Measurements from ENCODE around the gene CDCA3.
"Not testable (repeated sequence)": the region's sequence is repeated elsewhere in the genome, so short reads cannot be mapped to it uniquely, and the experiment has no call there.

The CDCA3 gene

DNA sequence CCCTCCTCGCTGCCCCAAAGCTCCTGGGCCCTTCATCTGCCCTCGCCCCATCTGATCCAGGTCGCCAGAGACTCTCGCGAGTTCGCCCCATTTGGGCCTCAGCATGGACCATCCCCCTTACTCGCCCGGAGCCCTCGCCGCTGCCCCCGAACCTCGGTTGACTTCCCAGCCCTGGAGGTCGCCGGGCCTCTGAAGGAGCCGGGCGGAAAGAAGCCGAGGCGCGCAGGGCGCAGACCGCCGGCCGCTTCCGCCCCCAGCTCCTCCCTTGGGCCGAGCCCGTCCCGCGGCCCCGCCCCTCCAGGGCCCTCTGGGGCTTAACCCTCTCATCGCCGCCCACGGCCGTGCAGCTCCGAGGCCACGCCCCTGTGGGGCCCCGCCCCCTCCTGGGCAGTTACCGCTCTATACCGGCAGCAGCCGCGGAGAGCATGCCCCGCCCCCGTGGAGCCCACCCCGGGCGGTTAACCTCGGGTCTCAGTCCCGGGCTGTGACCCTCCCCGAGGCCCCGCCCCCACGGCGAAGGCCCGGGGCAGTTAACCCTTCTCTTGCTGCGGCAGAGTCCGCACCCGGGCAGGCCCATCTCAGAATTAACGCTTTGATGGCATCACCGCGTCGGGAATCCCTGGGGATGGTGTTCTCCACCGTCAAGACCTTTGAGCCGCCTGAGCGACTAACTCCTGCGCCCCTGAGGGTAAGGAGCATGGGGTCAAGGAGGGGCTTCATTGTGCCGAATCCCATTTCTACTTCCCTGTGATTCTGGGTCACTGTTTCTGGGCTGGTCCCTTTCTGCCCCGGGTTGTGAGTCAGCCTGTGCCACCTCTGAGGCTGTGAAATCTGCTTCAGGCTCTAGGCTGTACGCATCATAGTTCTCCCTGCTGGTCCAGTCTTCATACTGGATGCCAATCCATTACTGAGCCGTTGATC, 22.3 kb upstream of the CDCA3 start, which contains the start of gene SPSB2:
TSS of gene SPSB2 (minus strand) at position 210 of the 921 bp plus-strand sequence. CDS start 402 bp downstream, outside the sequence.
- peak within 1 kb of the TSS; percentile 77 to 94 (median 82) for H3K4me3 ChIP-seq (ENCODE audit: control insufficient read depth in 1 of 7, extremely low read depth in 1 of 7, insufficient read depth in 4 of 7, low read depth in 2 of 7, low read length in 6 of 7)
- peak; percentile 98 to 99 (median 99) for DNase-seq
- H3K36me3 ChIP-seq (ENCODE audit: control insufficient read depth in 4 of 4, insufficient read depth in 4 of 4, low read length in 3 of 4), result peaks cover 4 to 29% (median 22%) of the 10 kb centered on the region in 4 experiments
- whole genome bisulfite sequencing (ENCODE audit: insufficient coverage), result under 1% methylated on average over 49 of the region's 66 CpGs
- CTCF ChIA-PET, result interaction anchor here (0.7 to 9.4 kb wide), 35 partner anchors 9 to 238 kb away, joined by 3 to 105 read pairs (median 5); partner anchors contain the start of genes C12orf57, CDCA3, LRRC23 and MLF2
- no peaks in the 10 kb centered on the region for H3K9me3 ChIP-seq (ENCODE audit: control extremely low read depth in 1 of 5, control insufficient read depth in 4 of 5, insufficient read depth in 2 of 5, low read depth in 1 of 5, low read length in 4 of 5)
- POLR2A ChIA-PET, result interaction anchor here (0.9 to 2.6 kb wide), 6 partner anchors 17 to 235 kb away, joined by 3 to 21 read pairs (median 5); partner anchors contain the start of genes C12orf57, C1RL, RNU7-1 and USP5
- no peaks in the 10 kb centered on the region for H3K27me3 ChIP-seq (replicated peaks in 2 of 5; ENCODE audit: control insufficient read depth in 4 of 5, insufficient read depth in 5 of 5, low read length in 4 of 5)
- peaks cover 16 to 63% (median 55%) of the 10 kb centered on the region in 4 experiments for H3K4me1 ChIP-seq (ENCODE audit: control extremely low read depth in 1 of 4, control insufficient read depth in 4 of 4, insufficient read depth in 4 of 4, low read length in 3 of 4)
- peak within 1 kb of the TSS; percentile 55 to 86 for H3K27ac ChIP-seq (ENCODE audit: insufficient read depth in 1 of 2, low read depth in 1 of 2, low read length in 2 of 2, poor library complexity in 1 of 2, severe bottlenecking in 2 of 2)

DNA sequence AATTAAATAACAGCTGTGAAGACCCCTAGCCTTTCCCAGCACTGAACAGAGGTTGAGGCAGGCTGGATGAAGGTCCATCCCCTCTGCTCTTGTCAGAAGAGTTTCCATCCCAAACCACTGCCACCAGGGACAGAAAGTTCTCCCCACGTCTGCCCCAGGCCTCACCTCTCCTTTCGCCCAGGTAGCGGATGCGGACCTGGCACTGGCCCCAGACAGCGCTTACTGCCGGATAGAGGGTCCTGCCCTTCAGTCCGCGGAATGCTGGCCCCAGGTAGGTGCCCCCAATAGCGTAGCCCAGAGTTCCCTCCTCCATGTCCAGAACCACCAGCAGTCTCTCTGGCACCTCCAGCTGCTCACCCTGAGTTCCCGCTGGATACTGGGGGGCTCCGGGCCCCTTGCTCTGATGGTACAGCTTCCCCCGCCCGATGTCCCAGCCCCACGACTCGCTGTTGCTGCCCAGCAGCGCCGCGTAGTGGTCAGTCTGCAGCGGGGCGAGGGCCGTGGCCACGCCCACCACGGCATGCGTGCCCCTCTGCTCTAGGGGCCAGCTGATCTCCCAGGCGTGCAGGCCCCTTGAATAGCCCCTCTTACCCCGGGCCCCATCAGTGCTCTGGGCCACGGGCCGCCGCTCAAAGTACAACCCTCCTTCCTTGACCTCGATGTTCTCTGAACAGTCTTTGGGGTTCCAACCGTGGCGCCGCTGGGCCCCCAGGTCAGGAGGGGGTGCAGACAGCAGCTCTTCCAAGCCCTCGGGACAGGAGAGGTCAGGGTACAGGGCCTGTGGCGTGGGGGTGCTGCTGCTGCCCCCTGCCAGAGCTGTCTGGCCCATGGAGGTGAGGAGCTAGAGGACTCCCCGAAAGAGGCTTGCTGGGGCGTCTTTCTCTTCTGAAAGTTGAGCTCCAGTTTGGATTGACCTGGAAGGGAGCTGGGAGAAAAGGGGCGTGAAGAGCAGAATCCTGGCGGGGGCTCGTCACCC, 21.3 kb upstream of the CDCA3 start:
- Histone ChIP-seq H3K9me3 (ENCODE audit: control extremely low read depth in 1 of 5, control insufficient read depth in 4 of 5, insufficient read depth in 2 of 5, low read depth in 1 of 5, low read length in 4 of 5) (no peaks in the 10 kb centered on the region), H3K27me3 (replicated peaks in 2 of 5; ENCODE audit: control insufficient read depth in 4 of 5, insufficient read depth in 5 of 5, low read length in 4 of 5) (no peaks in the 10 kb centered on the region), H3K4me1 (ENCODE audit: control extremely low read depth in 1 of 4, control insufficient read depth in 4 of 4, insufficient read depth in 4 of 4, low read length in 3 of 4) (peaks cover 18 to 68% (median 61%) of the 10 kb centered on the region in 4 experiments), H3K4me3 (ENCODE audit: control insufficient read depth in 1 of 7, extremely low read depth in 1 of 7, insufficient read depth in 4 of 7, low read depth in 2 of 7, low read length in 6 of 7) (peak overlapping the region; percentile 76 to 94 (median 79)), H3K36me3 (ENCODE audit: control insufficient read depth in 4 of 4, insufficient read depth in 4 of 4, low read length in 3 of 4) (peaks cover 4 to 29% (median 22%) of the 10 kb centered on the region in 4 experiments), H3K27ac (ENCODE audit: insufficient read depth in 1 of 2, low read depth in 1 of 2, low read length in 2 of 2, poor library complexity in 1 of 2, severe bottlenecking in 2 of 2) (peak overlapping the region; percentile 55 to 86)
- peak; percentile 75 to 84 (median 82) for DNase-seq
- ChIA-PET POLR2A (interaction anchor here (0.7 to 2.6 kb wide), 8 partner anchors 18 to 236 kb away, joined by 3 to 21 read pairs (median 4); partner anchors contain the start of genes C12orf57, C1RL, RNU7-1 and USP5), CTCF (interaction anchor here (0.6 to 9.4 kb wide), 40 partner anchors 9 to 241 kb away, joined by 3 to 105 read pairs (median 4); partner anchors contain the start of genes C12orf57, CDCA3, ENO2 and LRRC23)
- WGBS (ENCODE audit: insufficient coverage), result 2% methylated on average over 37 of the region's 40 CpGs

DNA sequence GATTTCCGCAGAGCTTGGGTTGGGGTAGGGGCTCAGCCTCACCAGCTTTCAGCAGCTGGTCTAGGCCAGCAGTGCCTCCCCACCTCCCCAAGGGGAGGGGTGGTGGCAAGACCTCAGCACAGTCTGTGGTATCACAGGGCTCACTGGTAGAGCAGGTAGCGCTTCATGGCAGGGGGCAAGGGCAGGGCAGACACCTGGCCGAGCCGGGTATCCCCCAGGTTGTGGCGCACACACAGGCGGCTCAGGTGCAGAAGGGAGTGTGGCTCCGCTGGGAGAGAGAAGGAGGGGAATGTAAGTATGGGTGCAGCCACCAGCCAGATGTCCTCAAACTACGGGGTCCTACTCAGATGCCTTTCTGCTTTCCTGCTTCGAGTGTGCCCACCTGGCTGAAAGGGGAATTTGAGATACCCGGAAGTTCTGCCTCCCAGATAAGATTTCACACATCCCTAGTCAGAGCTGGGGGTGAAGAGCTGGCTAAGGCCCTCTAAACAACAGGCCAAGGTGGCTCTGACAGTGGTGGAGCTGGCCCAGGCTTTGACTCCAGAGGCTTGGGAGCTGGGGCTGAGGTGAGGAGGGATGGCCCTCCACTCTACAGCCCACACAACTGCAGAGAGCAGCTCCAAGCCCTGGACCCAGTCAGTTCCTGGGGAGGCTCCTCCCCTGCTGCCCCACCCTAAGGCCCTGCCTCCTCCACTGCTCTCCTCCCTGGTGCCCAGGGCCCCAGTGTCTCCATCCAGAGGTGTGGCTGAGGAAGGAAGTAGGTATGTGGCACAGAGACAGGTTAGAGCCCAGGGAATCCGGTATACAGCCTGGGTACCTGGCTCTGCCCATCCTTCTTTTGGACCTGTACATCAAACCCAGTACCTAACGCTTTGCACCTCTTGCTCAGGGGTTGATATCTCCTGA, 20.2 kb upstream of the CDCA3 start:
- WGBS (ENCODE audit: insufficient coverage), result 74% methylated on average over 10 of the region's 12 CpGs
- DNase-seq, result no peak

DNA sequence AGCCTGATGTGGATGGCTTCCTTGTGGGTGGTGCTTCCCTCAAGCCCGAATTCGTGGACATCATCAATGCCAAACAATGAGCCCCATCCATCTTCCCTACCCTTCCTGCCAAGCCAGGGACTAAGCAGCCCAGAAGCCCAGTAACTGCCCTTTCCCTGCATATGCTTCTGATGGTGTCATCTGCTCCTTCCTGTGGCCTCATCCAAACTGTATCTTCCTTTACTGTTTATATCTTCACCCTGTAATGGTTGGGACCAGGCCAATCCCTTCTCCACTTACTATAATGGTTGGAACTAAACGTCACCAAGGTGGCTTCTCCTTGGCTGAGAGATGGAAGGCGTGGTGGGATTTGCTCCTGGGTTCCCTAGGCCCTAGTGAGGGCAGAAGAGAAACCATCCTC, 19.2 kb upstream of the CDCA3 start:
- WGBS (ENCODE audit: insufficient coverage), result no CpG with 5 or more reads among the region's 4 CpGs
- H3K4me3 ChIP-seq (ENCODE audit: control insufficient read depth in 1 of 7, extremely low read depth in 1 of 7, insufficient read depth in 4 of 7, low read depth in 2 of 7, low read length in 6 of 7); H3K9me3 ChIP-seq (ENCODE audit: control extremely low read depth in 1 of 5, control insufficient read depth in 4 of 5, insufficient read depth in 2 of 5, low read depth in 1 of 5, low read length in 4 of 5); H3K27ac ChIP-seq (ENCODE audit: insufficient read depth in 1 of 2, low read depth in 1 of 2, low read length in 2 of 2, poor library complexity in 1 of 2, severe bottlenecking in 2 of 2); DNase-seq; H3K27me3 ChIP-seq (replicated peaks in 2 of 5; ENCODE audit: control insufficient read depth in 4 of 5, insufficient read depth in 5 of 5, low read length in 4 of 5); POLR2A ChIA-PET: not testable (repeated sequence)
- CTCF ChIA-PET, result interaction anchor here (0.7 to 9.4 kb wide), 16 partner anchors 16 to 273 kb away, joined by 3 to 105 read pairs (median 14); partner anchors contain the start of genes C12orf57, CDCA3, LRRC23 and RNU7-1
- H3K36me3 ChIP-seq (ENCODE audit: control insufficient read depth in 4 of 4, insufficient read depth in 4 of 4, low read length in 3 of 4), result peaks cover 4 to 42% (median 31%) of the 10 kb centered on the region in 4 experiments
- peaks cover 14 to 73% (median 67%) of the 10 kb centered on the region in 4 experiments for H3K4me1 ChIP-seq (ENCODE audit: control extremely low read depth in 1 of 4, control insufficient read depth in 4 of 4, insufficient read depth in 4 of 4, low read length in 3 of 4)

More for the DNA sequence above, 20.2 kb upstream of the CDCA3 start:
- CTCF ChIA-PET, result interaction anchor here (0.8 to 9.4 kb wide), 25 partner anchors 10 to 242 kb away, joined by 3 to 105 read pairs (median 8); partner anchors contain the start of genes C12orf57, CDCA3, LRRC23 and MLF2
- Histone ChIP-seq H3K4me1 (ENCODE audit: control extremely low read depth in 1 of 4, control insufficient read depth in 4 of 4, insufficient read depth in 4 of 4, low read length in 3 of 4) (peaks cover 18 to 76% (median 70%) of the 10 kb centered on the region in 4 experiments), H3K27me3 (replicated peaks in 2 of 5; ENCODE audit: control insufficient read depth in 4 of 5, insufficient read depth in 5 of 5, low read length in 4 of 5) (no peaks in the 10 kb centered on the region), H3K36me3 (ENCODE audit: control insufficient read depth in 4 of 4, insufficient read depth in 4 of 4, low read length in 3 of 4) (peaks cover 4 to 32% (median 22%) of the 10 kb centered on the region in 4 experiments), H3K9me3 (ENCODE audit: control extremely low read depth in 1 of 5, control insufficient read depth in 4 of 5, insufficient read depth in 2 of 5, low read depth in 1 of 5, low read length in 4 of 5) (no peaks in the 10 kb centered on the region), H3K4me3 (ENCODE audit: control insufficient read depth in 1 of 7, extremely low read depth in 1 of 7, insufficient read depth in 4 of 7, low read depth in 2 of 7, low read length in 6 of 7) (peak overlapping the region in 5 of 7 experiments; percentile 7 to 94 (median 77)), H3K27ac (ENCODE audit: insufficient read depth in 1 of 2, low read depth in 1 of 2, low read length in 2 of 2, poor library complexity in 1 of 2, severe bottlenecking in 2 of 2) (peak overlapping the region in 1 of 2 experiments; percentile 86)
- POLR2A ChIA-PET, result interaction anchor here (1.1 kb wide), 1 partner anchor 73 kb away, joined by 3 read pairs; the partner anchor contains the start of genes C12orf57 and RNU7-1

DNA sequence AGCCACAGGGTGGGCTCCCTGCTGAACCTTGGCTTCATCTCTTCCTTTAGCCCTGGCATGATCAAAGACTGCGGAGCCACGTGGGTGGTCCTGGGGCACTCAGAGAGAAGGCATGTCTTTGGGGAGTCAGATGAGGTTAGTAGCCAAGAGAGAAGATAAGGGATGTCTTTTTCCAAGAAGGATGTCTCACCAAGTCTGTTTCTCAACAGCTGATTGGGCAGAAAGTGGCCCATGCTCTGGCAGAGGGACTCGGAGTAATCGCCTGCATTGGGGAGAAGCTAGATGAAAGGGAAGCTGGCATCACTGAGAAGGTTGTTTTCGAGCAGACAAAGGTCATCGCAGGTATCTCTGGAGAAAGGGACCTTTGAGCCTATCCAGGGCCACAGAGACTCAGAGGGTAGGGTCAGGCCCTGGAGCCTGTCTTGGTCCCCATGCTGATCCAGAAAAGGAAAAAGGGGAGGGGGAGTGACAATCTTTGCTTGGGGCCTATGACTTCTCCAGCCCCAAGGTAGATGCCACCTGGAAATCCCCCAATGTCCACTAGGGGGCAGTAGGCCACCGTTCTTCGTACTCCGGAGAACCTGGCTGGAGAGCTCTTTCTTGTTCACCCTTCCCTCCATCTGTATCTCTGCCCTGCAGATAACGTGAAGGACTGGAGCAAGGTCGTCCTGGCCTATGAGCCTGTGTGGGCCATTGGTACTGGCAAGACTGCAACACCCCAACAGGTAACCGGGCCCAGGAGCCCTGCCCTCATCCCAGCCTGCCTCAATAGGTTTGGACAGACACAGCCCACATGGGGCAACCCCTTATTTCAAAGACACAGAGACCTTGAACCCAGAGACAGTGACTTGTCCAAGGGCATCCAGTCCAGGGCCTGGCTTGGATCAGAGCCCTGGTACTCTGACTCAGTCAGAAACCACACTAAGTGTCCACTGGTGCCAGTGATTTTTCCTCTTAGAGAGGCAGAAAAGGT, 18.2 kb upstream of the CDCA3 start:
- peaks cover 4 to 51% (median 38%) of the 10 kb centered on the region in 4 experiments for H3K36me3 ChIP-seq (ENCODE audit: control insufficient read depth in 4 of 4, insufficient read depth in 4 of 4, low read length in 3 of 4)
- WGBS (ENCODE audit: insufficient coverage), result 51% methylated on average over 12 of the region's 12 CpGs
- no peak overlapping the region for H3K27ac ChIP-seq (ENCODE audit: insufficient read depth in 1 of 2, low read depth in 1 of 2, low read length in 2 of 2, poor library complexity in 1 of 2, severe bottlenecking in 2 of 2)
- POLR2A ChIA-PET, result interaction anchor here (0.6 to 3.7 kb wide), 4 partner anchors 18 to 86 kb away, joined by 3 to 21 read pairs (median 6); partner anchors contain the start of genes C12orf57, RNU7-1 and USP5
- peak overlapping the region in 3 of 7 experiments; percentile 78 to 89 (median 89) for H3K4me3 ChIP-seq (ENCODE audit: control insufficient read depth in 1 of 7, extremely low read depth in 1 of 7, insufficient read depth in 4 of 7, low read depth in 2 of 7, low read length in 6 of 7)
- no peaks in the 10 kb centered on the region for H3K9me3 ChIP-seq (ENCODE audit: control extremely low read depth in 1 of 5, control insufficient read depth in 4 of 5, insufficient read depth in 2 of 5, low read depth in 1 of 5, low read length in 4 of 5)
- CTCF ChIA-PET, result interaction anchor here (0.6 to 9.4 kb wide), 31 partner anchors 10 to 322 kb away, joined by 3 to 105 read pairs (median 5); partner anchors contain the start of genes C12orf57, C1RL, CDCA3 and LRRC23
- H3K4me1 ChIP-seq (ENCODE audit: control extremely low read depth in 1 of 4, control insufficient read depth in 4 of 4, insufficient read depth in 4 of 4, low read length in 3 of 4), result peaks cover 8 to 68% (median 58%) of the 10 kb centered on the region in 4 experiments
- peak; percentile 84 to 93 (median 87) for DNase-seq
- no peaks in the 10 kb centered on the region for H3K27me3 ChIP-seq (replicated peaks in 2 of 5; ENCODE audit: control insufficient read depth in 4 of 5, insufficient read depth in 5 of 5, low read length in 4 of 5)
